HUES48 (cell line): ENCODE results near the gene CUX1.
"Not testable (repeated sequence)": the region's sequence is repeated elsewhere in the genome, so short reads cannot be mapped to it uniquely, and the experiment has no call there.

Experiments used
- H3K27ac ChIP-seq: one replicate; pipeline ENCODE4 v1.7.0; 2013; ENCODE audit warnings: low read depth, low read length, inconsistent platforms
- H3K27me3 ChIP-seq: 2 replicates; pipeline ENCODE4 v1.6.1; 2013; ENCODE audit warnings: mild to moderate bottlenecking, low read length; ENCODE audit not compliant: control insufficient read depth, insufficient read depth
- H3K36me3 ChIP-seq: 2 replicates; pipeline ENCODE4 v1.6.1; 2013; ENCODE audit warnings: low read length; ENCODE audit not compliant: control insufficient read depth, insufficient read depth
- H3K4me1 ChIP-seq: 2 replicates; pipeline ENCODE4 v1.6.1; 2013; ENCODE audit warnings: mild to moderate bottlenecking, low read length; ENCODE audit not compliant: control insufficient read depth, insufficient read depth
- H3K4me3 ChIP-seq: 2 replicates; pipeline ENCODE4 v1.5.1; 2013; ENCODE audit warnings: mild to moderate bottlenecking, low read depth, low read length
- H3K9ac ChIP-seq: 2 replicates; pipeline ENCODE4 v1.6.1; 2013; ENCODE audit warnings: mild to moderate bottlenecking, low read depth, low read length, moderate library complexity
- H3K9me3 ChIP-seq: 2 replicates; pipeline ENCODE4 v1.6.1; 2013; ENCODE audit warnings: low read length; ENCODE audit not compliant: control insufficient read depth, insufficient read depth

The CUX1 gene

GRCh38 chr7:102120666-102121195 lies 303.3 kb downstream of the CUX1 start:
- H3K27ac ChIP-seq, result no peak overlapping the region
- no peaks in the 10 kb centered on the region for H3K9me3 ChIP-seq
- peaks cover 7% of the 10 kb centered on the region; the same call in 1 of the 2 replicates for H3K4me1 ChIP-seq
- H3K36me3 ChIP-seq, result peaks cover 21% of the 10 kb centered on the region
- no peaks in the 10 kb centered on the region for H3K27me3 ChIP-seq
- H3K4me3 ChIP-seq, result no peak overlapping the region
- no peak overlapping the region for H3K9ac ChIP-seq

- H3K4me3 ChIP-seq, result no peak overlapping the region
- peaks cover 7% of the 10 kb centered on the region; the same call in 1 of the 2 replicates for H3K4me1 ChIP-seq
- peaks cover 14% of the 10 kb centered on the region for H3K36me3 ChIP-seq
- no peak overlapping the region; the same call in 1 of the 2 replicates for H3K9ac ChIP-seq
- no peaks in the 10 kb centered on the region for H3K27me3 ChIP-seq
- peak overlapping the region; percentile 21 for H3K27ac ChIP-seq
- no peaks in the 10 kb centered on the region for H3K9me3 ChIP-seq
Measured at GRCh38 chr7:102122026-102122425, 304.6 kb downstream of the CUX1 start.

- Histone ChIP-seq H3K4me1 (peaks cover 7% of the 10 kb centered on the region; the same call in 1 of the 2 replicates), H3K27me3 (no peaks in the 10 kb centered on the region), H3K27ac (peak overlapping the region; percentile 77), H3K4me3 (no peak overlapping the region), H3K36me3 (peaks cover 15% of the 10 kb centered on the region), H3K9ac (no peak overlapping the region), H3K9me3 (no peaks in the 10 kb centered on the region)
Measured at GRCh38 chr7:102125127-102125596, 307.7 kb downstream of the CUX1 start.

- Histone ChIP-seq H3K4me1 (no peaks in the 10 kb centered on the region; the same call in 1 of the 2 replicates), H3K27me3 (no peaks in the 10 kb centered on the region), H3K27ac (no peak overlapping the region), H3K4me3 (no peak overlapping the region), H3K36me3 (peaks cover 15% of the 10 kb centered on the region), H3K9ac (no peak overlapping the region), H3K9me3 (no peaks in the 10 kb centered on the region)
Measured at GRCh38 chr7:102128303-102128702, 310.9 kb downstream of the CUX1 start.

- no peaks in the 10 kb centered on the region for H3K27me3 ChIP-seq
- no peak overlapping the region for H3K4me3 ChIP-seq
- H3K4me1 ChIP-seq, result no peaks in the 10 kb centered on the region; the same call in 1 of the 2 replicates
- peaks cover 7% of the 10 kb centered on the region for H3K36me3 ChIP-seq
- no peaks in the 10 kb centered on the region for H3K9me3 ChIP-seq
- H3K27ac ChIP-seq, result peak overlapping the region; percentile 33
- no peak overlapping the region for H3K9ac ChIP-seq
Measured at GRCh38 chr7:102129636-102130370, 312.4 kb downstream of the CUX1 start.

GRCh38 chr7:102132209-102132752 lies 314.9 kb downstream of the CUX1 start:
- Histone ChIP-seq H3K36me3 (peaks cover 3% of the 10 kb centered on the region; the same call in 1 of the 2 replicates), H3K9ac (no peak overlapping the region), H3K9me3 (no peaks in the 10 kb centered on the region), H3K27ac (no peak overlapping the region), H3K4me3 (no peak overlapping the region), H3K27me3 (no peaks in the 10 kb centered on the region), H3K4me1 (no peaks in the 10 kb centered on the region)

GRCh38 chr7:102138676-102139075 lies 321.2 kb downstream of the CUX1 start:
- H3K27ac ChIP-seq, result no peak overlapping the region
- no peaks in the 10 kb centered on the region for H3K9me3 ChIP-seq
- H3K4me3 ChIP-seq, result no peak overlapping the region
- peaks cover 3% of the 10 kb centered on the region; the same call in 1 of the 2 replicates for H3K36me3 ChIP-seq
- H3K27me3 ChIP-seq, result no peaks in the 10 kb centered on the region
- no peak overlapping the region for H3K9ac ChIP-seq
- H3K4me1 ChIP-seq, result no peaks in the 10 kb centered on the region

GRCh38 chr7:102140952-102141370 lies 323.5 kb downstream of the CUX1 start:
- H3K9ac ChIP-seq, result no peak overlapping the region
- H3K27ac ChIP-seq, result no peak overlapping the region
- no peak overlapping the region for H3K4me3 ChIP-seq
- no peaks in the 10 kb centered on the region for H3K4me1 ChIP-seq
- no peaks in the 10 kb centered on the region for H3K27me3 ChIP-seq
- H3K9me3 ChIP-seq, result no peaks in the 10 kb centered on the region
- peaks cover 6% of the 10 kb centered on the region; the same call in 1 of the 2 replicates for H3K36me3 ChIP-seq

- H3K27ac ChIP-seq, H3K4me3 ChIP-seq, H3K27me3 ChIP-seq, H3K36me3 ChIP-seq, H3K9ac ChIP-seq, H3K9me3 ChIP-seq, H3K4me1 ChIP-seq: not testable (repeated sequence)
Measured at GRCh38 chr7:102142433-102142832, 325.0 kb downstream of the CUX1 start.

- H3K27ac ChIP-seq, result no peak overlapping the region
- H3K4me1 ChIP-seq, result no peaks in the 10 kb centered on the region
- H3K9ac ChIP-seq, result no peak overlapping the region
- H3K27me3 ChIP-seq, result no peaks in the 10 kb centered on the region
- H3K4me3 ChIP-seq, result no peak overlapping the region
- peaks cover 7% of the 10 kb centered on the region; the same call in 1 of the 2 replicates for H3K36me3 ChIP-seq
- no peaks in the 10 kb centered on the region for H3K9me3 ChIP-seq
Measured at GRCh38 chr7:102146122-102146521, 328.7 kb downstream of the CUX1 start.

- Histone ChIP-seq H3K36me3 (peaks cover 7% of the 10 kb centered on the region; the same call in 1 of the 2 replicates), H3K27me3 (no peaks in the 10 kb centered on the region), H3K27ac (no peak overlapping the region), H3K4me3 (no peak overlapping the region), H3K9me3 (no peaks in the 10 kb centered on the region), H3K9ac (no peak overlapping the region), H3K4me1 (no peaks in the 10 kb centered on the region; the same call in 1 of the 2 replicates)
Measured at GRCh38 chr7:102147008-102147407, 329.6 kb downstream of the CUX1 start.
